PC-9 (cell line): ENCODE results near the gene THOC6.

Experiments used
- EZH2 ChIP-seq: fragments of 200-600 bp; sonication (generic); IDR thresholded peaks from 2 replicates; pipeline ENCODE4 v1.8.0; 2017; ENCODE audit warnings: antibody characterized with exemption, low read depth
- TF ChIP-seq, protein P1 (sequence below): fragments of 200-600 bp; sonication (generic); conservative IDR thresholded peaks from 2 replicates; pipeline ENCODE4 v1.6.1; 2017; ENCODE audit warnings: mixed run types, antibody characterized with exemption, mild to moderate bottlenecking, moderate library complexity

GRCh38 chr16:3066440-3066748 lies 42.6 kb downstream of the THOC6 start:
- TF ChIP-seq, protein P1, sequence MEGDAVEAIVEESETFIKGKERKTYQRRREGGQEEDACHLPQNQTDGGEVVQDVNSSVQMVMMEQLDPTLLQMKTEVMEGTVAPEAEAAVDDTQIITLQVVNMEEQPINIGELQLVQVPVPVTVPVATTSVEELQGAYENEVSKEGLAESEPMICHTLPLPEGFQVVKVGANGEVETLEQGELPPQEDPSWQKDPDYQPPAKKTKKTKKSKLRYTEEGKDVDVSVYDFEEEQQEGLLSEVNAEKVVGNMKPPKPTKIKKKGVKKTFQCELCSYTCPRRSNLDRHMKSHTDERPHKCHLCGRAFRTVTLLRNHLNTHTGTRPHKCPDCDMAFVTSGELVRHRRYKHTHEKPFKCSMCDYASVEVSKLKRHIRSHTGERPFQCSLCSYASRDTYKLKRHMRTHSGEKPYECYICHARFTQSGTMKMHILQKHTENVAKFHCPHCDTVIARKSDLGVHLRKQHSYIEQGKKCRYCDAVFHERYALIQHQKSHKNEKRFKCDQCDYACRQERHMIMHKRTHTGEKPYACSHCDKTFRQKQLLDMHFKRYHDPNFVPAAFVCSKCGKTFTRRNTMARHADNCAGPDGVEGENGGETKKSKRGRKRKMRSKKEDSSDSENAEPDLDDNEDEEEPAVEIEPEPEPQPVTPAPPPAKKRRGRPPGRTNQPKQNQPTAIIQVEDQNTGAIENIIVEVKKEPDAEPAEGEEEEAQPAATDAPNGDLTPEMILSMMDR, result no peak
- TF ChIP-seq EZH2, result no peak
